Stimulated activated CD8-positive, alpha-beta memory T cell treated with anti-CD3 and anti-CD28 coated beads, Interleukin-15, amount 100 ng/mL, for 4 hours (primary cell): ENCODE results near the gene NFKBIA.
A peak's percentile ranks its signal among the peaks of the same experiment; 100 is the strongest.
"Not testable (repeated sequence)": the region's sequence is repeated elsewhere in the genome, so short reads cannot be mapped to it uniquely, and the experiment has no call there.

Experiments
- DNase-seq, 2 donors: peaks; one replicate each; pipeline ENCODE4 v3.0.0-alpha.2; 2020; ENCODE audit warnings: low read depth in 2 of 2

The NFKBIA gene

DNA sequence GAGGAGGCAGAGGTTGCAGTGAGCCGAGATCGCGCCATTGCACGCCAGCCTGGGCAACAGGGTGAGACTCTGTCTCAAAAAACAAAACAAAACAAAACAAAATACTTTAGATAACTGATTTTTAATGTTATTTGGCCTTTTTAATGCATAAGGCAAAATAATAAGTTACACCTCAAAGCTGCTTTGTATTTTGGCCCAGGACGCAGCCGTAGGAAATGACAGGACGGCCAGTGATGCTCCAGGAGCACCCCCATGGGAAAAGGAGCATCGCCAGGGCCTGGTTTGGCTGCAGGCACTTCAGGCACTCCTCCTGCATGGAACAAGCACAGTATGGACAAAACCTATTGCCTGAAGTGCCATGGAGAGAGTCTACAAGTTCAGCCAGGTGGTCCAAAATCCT is 3.5 kb upstream of the NFKBIA start:
- no peak for DNase-seq

DNA sequence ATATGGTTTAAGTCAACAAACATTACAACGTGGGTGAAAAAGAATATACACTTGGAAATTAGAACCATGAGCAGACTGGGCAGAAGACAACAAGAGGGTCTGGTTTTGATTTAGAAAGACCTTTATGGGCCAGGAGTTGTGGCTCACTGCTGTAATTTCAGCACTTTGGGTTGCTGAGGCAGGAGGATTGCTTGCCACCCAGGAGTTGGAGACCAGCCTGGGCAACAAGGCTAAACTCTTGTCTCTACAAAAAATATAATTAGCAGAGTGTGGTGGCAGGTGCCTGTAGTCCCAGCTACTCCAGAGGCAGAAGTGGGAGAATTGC is 2.7 kb upstream of the NFKBIA start:
- no peak for DNase-seq

DNA sequence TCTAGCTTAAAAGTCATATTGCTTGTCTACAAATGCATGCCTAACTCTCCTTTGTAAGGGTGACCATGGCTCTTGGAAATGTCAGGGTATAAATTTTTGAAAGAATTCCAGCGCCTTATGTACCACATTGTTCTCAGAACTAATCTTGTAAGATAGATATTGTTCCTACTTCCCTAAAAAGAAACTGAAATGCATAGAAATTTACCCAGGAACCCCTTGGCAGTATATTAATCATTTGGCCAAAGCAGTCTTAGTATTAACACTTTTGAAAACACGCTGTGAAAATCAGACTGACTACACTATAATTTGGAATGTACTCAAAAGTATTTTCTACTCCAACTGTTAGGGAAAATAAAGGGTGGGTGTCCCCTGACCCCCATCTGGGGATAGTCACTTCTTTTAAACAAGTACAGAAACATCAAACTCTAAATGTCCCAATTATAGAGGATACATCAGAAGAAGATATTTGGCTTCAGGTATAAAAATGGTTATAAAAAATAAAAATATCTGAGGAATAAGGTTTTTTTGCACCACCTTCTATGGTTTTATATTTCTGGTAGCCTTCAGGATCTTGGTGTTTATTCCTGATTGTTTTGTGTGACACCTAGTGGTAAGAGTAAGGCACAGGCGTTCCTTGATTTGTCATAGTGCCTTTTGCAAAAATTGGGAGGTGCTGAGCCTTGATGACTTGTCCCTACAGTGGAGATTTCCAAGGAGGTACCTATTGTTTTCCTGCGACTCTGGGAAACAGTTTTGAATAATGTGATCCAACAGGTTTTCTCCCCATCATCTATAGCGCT is 2.2 kb upstream of the NFKBIA start:
- DNase-seq: no peak

DNA sequence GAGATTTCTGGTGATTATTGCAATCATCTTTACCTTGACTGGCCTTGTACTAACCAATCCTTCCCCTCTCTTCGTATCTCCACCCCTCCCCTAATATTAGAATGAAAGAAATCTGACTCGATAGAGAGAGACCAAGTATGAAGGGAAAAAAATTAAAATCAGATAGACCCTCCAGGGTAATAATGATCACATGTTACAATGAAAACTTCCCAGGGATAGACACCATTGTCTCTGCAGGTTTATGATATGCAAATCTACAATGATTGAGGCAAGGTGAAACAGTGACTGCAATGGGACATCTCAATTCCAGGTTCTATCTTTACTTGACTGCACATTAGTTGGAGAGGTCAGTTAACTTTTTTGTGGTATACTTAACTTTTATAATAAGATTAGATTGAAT is 1.5 kb upstream of the NFKBIA start:
- no peak for DNase-seq

DNA sequence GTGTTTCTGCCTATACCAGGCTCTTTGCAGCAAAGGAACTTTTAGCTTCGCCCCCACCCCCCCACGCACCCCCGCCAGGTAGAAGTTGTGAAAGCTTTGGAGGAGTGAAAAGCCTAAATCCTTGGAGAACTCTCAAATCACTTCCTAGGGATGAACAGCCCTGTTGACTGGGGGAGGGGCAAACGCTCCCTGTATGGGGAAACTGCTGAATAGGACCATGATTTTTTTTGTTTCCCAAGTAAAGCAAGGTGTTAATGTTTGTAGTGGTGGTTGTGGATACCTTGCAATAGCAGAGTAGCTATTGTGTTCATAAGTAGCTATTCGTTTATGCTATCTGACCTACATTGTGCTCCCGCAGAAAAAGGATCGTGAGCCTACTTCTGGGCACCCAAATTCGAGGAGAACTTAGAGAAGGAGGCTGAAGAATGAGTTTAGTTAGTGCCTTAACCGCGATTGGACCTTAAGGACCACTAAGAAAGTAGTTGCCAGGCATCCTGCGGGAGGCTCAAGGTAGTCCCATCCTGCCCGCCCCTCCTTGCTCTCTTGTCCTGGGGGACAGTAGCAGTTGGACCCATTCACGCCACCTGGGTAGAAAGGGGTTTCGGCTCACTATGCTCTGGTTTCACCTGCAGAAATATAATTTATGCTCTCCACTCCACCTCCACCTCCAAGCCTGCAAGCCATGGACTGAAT is 901 bp upstream of the NFKBIA start:
- no peak for DNase-seq

DNA sequence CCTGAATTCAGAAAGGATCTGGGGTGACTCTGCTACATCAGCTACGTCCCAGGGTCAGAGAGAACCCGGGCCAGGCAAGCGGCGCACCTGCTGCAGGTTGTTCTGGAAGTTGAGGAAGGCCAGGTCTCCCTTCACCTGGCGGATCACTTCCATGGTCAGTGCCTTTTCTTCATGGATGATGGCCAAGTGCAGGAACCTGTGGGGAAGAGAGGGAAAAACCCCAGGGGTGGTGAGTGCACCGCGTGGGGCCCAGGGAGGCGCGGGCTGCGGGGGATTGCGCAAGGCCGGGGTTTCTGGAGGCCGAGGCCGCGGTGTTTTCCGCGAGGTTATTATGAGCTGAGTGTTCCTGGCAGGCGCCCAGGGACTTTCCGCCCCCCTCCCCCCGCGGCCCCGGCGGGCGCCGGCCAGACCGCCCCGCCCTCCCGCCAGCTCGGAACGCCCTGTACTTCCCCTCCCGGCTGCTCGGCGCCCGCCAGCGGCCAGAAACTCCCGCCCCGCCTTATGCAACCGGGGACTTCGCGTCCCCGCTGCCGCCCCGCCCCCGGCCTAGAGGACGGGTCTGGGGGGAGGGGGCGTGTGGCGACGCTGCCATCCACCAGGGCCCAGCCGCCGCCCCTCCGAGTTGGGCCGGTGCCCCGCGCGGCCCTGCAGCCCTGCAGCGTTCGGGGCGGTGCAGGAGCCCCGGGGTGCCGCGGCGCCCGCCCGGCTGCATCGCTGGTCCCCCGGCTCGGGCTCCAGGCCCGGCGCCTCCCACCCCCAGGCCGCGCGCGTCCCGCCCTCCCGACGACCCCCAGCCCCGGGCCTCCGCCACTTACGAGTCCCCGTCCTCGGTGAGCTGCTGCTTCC is 723 bp downstream of the NFKBIA start:
- peak; percentile 88 to 94 for DNase-seq

DNA sequence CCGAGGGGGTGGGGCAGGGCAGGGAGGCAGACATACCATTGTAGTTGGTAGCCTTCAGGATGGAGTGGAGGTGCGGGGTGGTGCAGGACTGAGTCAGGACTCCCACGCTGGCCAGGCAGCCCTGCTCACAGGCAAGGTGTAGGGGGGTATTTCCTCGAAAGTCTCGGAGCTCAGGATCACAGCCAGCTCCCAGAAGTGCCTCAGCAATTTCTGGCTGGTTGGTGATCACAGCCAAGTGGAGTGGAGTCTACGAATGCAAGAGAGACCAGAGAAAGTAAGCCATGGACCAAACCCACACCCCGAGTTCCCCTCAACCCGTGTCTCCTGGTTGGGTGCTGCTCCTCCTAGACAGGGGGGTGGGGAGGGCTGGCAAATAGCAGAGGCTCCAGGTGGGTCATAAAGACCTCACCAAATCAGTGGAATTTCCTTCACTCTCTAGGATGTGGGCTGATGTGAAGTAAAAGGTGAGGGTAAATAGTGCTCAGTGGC is 1.4 kb downstream of the NFKBIA start:
- peak in 1 of 2 donors; percentile 37 for DNase-seq

DNA sequence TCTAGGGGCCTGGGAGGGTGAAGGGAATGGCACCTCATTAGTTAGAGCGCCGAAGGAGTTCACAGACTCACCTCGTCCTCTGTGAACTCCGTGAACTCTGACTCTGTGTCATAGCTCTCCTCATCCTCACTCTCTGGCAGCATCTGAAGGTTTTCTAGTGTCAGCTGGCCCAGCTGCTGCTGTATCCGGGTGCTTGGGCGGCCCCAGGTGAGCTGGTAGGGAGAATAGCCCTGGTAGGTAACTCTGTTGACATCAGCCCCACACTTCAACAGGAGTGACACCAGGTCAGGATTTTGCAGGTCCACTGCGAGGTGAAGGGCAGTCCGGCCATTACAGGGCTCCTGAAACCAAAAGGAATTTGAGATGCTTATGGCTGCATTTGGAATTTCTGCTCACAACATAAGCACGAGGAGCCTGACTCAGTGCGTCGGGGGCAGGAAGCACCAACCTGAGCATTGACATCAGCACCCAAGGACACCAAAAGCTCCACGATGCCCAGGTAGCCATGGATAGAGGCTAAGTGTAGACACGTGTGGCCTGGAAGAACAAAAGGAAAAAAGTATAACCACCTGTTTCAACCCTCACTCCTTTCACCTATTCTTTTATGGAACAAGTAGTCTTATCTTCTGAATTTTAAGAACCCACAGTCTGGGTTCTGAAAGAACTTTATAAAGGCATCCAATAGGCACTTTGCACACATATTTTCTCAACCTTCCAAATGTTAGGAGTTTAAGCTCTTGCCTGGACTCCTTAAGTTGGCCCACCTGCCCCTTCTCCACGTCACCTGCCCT is 2.0 kb downstream of the NFKBIA start:
- DNase-seq: no peak

DNA sequence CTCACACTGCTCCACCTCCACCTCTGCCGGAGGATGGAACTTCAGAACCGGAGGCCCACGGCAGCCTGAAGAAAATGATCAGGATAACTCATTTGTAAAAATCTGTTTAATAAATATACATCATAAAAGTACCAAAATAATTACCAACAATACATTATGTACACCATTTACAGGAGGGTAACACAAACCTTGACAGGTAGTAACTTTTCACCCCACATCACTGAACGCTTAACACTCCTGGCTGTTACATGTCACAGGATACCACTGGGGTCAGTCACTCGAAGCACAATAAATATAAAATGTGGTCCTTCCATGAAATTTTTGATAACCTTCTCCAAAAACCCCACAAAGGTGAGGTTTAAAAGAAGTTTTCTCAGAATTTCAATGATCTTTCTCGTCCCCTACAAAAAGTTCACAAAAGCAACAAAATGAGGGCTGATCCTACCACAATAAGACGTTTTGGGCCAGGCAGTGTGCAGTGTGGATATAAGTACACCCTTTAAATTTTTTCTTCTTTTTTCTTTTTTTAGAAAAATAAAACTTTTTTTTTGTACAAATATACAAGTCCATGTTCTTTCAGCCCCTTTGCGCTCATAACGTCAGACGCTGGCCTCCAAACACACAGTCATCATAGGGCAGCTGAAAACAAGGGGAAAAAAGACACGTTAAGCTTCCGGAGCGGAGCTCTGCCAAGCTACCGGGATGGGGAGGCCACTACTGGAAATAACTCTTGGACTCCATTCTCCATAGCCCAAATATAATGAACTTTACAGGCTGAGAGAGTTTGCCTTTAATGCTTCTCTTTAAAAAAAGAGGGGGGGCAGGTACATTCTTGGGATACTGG is 2.9 kb downstream of the NFKBIA start:
- DNase-seq: no peak

DNA sequence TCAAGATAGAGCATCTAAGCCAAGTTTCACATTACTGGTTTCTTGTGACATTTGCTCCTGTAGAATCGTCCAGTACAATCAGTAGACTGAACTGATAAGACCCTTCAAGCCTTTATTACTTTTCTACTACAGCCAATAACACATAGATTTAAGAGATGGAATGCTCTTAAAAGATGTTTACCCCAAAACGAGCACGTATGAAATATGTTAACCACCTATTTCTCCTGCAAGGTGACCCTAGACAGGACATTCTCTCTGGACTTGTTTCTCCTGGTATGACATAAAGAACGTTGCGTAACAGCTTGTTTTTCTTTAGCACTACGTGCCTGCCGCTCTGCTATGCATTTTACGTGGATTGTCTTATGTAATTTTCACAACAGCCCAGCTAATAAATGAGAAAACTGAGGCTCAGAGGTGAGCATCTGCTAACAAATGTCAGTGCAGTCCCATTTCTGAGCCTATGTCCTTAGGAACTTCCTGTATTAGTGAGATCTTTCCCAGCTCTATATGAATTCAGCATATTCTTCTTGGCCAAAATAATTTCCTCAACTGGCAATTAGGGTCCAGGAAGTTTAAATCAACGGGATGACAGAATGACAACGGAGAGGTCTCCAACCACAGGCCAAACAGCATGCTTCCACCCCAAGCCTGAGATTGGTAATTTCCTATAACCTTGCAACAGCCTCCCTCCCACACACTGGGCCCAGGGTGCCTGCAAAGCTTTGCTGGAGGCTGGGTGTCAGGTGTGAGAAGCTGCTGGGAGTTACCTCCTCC is 3.7 kb downstream of the NFKBIA start:
- peak in 1 of 2 donors; percentile 35 for DNase-seq

DNA sequence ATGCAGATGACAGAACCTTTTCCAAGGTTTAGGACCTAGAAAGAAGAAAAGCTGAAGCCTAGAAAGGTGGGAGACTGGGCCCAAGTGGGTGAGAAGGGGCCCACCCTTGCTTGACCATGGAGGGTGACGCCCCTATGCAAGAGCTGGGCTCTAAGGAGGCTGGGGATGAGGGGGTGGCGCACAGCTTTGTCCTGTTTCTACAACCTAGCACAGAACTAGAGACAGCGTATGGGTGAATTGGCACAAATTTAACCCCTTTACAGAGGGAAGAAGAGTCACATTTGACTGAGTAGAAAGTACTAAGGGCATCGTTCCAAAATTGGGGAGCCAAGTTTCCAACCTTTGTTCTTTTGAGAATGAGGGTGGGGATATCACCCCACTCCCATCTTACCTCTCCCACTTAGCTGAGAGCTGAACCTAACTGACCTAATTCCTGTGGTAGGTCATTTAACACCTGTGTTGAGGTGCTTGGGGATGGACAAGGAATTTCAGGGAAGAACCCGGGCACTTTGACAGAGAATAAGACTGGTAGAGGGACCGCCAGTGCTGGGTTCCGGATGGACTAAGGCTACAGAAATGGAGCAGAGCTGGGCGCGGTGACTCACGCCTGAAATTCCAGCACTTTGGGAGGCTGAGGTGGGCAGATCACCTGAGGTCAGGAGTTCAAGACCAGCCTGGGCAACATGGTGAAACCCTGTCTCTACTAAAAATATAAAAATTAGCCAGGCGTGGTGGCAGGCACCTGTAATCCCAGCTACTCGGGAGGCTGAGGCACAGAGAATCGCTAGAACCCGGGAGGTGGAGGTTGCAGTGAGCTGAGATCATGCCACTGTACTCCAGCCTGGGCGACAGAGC is 5.2 kb downstream of the NFKBIA start:
- no peak for DNase-seq

DNA sequence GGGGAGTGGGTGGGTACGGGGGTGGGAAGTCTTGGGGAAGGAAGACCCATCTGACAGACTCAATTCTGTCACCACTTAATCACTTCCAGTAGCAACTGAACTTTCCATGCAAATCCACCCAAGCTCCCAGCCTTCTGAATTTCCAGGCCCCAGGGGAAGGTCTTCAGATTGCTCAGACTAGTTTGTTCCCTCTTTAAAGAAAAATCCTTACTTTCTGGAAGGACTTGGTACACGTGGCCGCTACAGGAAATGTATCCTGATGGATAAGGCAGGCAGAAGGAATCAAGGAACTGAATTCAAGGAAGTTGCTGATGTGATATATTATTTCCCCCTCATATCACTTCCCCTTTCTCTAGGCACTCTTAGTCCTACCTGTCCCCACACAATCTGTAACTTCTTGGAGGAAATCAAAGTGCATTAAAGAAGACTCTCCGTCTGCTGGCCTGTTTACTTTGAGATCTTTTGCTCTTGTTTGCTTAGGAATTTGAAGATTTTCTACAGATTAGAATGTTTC is 6.4 kb downstream of the NFKBIA start:
- no peak for DNase-seq

DNA sequence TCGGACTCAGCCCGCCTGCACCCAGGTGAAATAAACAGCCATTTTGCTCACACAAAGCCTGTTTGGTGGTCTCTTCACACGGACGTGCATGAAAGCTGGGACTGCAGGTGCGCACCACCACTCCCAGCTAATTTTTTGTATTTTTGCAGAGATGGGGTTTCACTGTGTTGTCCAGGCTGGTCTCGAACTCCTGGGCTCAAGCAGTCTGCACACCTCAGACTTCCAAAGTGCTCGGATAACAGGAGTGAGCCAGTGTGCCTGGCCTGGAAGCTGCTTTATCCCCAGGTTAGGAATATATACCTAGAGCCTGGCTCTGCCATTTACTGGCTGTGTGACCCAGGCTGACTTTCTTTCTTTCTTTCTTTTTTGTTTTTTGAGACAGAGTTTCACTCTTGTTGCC is 7.9 kb downstream of the NFKBIA start:
- DNase-seq: not testable (repeated sequence)

DNA sequence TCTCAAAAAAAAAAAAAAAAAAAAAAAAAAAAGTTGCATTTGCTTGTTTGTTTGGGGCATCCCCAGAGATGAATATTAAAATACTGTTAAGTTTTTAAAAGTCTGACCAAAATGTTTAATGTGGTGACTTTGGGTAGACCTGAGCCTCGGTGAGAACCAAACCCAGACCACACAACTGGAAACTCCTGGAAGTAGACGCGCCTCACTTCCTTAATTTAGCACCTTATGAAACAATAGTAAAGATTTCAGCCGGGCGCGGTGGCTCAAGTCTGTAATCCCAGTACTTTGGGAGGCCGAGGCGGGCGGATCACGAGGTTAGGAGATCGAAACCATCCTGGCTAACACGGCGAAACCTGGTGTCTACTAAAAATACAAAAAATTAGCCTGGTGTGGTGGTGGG is 9.3 kb downstream of the NFKBIA start:
- DNase-seq: no peak

DNA sequence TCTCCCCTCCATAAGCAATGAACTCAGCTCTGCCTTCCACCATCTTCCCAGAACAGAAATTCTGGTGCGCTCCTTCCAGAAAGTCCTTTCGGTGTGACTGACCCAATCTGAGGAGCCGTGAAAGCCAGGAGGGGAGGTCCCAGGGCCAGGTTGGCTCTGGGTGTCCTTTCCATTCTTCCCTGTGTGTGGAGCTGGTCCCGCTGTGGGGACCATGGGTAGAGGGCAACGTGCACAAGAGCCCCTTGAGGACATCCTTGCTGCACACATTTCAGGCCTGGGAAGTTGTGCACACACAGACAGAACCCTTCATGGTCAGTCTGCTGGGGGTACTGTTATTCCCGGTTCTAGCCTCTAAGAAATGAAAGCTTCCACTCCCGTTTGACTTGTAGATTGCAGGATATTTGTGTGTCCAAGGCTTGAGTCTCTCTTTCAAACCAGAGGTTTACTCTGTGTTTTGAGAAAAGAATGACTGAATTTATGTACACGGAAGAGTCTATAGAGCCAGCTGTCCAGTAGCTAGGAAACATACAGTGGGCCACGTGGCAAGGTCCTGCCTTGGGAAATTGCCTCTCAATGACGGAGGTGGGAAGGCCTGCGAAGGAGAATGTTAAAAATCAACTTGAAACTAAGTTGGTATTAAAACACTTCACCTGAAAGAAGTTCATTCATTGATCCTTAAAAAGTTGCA is 10.1 kb downstream of the NFKBIA start:
- no peak for DNase-seq

DNA sequence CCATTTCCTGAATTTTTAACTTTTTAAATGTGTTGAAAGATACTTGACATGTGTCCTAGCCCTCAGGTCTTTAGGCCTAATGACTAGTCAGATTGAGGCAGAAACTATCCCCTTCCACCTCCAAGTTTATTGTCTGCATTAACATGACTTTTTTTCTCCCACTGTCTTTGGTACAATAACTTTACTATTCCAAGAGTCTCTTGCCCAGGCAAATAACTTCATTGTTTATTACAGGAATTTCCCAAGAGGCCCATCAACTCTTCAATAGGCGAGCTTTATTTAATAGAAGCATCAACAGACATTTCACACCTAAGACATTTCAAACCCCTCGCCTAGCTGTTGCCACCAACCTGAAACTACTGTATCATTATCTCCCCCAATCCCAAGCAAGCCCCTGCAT is 10.7 kb downstream of the NFKBIA start:
- DNase-seq: no peak

DNA sequence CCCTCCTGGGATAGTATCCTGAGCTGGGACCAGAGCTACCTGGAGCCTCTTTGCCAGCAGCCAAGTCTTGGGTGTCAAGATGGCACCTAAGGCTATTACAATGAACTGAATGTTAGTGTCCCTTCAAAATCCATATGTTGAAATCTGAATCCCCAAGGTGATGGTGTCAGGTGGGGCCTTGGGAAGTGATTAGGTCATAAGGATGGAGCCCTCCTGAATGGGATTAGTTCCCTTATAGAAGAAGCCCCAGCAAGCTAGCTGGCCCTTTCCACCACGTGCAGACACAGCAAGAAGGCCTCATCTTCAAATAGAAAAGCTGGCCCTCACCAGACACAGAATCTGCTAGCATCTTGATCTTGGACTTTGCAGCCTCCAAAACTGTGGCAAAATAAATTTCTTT is 12.4 kb downstream of the NFKBIA start:
- no peak for DNase-seq

DNA sequence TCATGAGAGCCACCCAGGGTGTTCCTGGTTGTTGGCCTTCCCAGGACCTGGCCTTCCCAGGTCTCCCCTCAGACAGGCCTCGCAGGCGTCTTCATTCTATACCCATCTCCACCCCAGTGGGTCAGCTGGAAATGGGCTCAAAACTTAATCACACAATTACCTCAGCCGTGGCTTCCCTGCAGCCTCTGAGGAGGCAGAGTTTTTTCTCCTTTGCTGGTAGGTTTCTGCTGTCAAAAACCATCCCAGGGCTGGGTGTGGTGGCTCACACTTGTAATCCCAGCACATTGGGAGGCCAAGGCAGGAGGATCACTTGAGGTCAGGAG is 13.2 kb downstream of the NFKBIA start:
- DNase-seq: no peak
